ENCODE data around the gene OAS2.

OAS2 gene
- 72.3 to 129 (median 102) reads per million in 3 experiments for total RNA-seq

- DNase-seq = peak; percentile 86
Observed at GRCh38 chr12:112978163-112979040, at the start of gene OAS2. TSS of gene OAS2 (plus strand) at chr12:112978519. CDS start at chr12:112978609, 90 bp downstream.

- DNase-seq = no peak
Observed at GRCh38 chr12:112928978-112929377, 49.3 kb upstream of the OAS2 start.

GRCh38 chr12:112929715-112930114 is 48.6 kb upstream of the OAS2 start:
- no peak for DNase-seq

GRCh38 chr12:112930350-112930749 is 48.0 kb upstream of the OAS2 start:
- no peak for DNase-seq

- DNase-seq = no peak
Observed at GRCh38 chr12:112932485-112933128, 45.7 kb upstream of the OAS2 start.

GRCh38 chr12:112933129-112933505 is 45.2 kb upstream of the OAS2 start:
- DNase-seq = no peak

GRCh38 chr12:112936264-112936663 is 42.1 kb upstream of the OAS2 start:
- DNase-seq = no peak

- DNase-seq = no peak
Observed at GRCh38 chr12:112936927-112937326, 41.4 kb upstream of the OAS2 start.

- DNase-seq = peak; percentile 67
Observed at GRCh38 chr12:112937741-112938719, 40.3 kb upstream of the OAS2 start, which contains the start of gene OAS3. TSS of gene OAS3 (plus strand) at chr12:112938474. CDS start at chr12:112938531, 57 bp downstream.

- no peak for DNase-seq
Observed at GRCh38 chr12:112938751-112939150, 39.6 kb upstream of the OAS2 start.

- DNase-seq = no peak
Observed at GRCh38 chr12:112939761-112940381, 38.4 kb upstream of the OAS2 start.

GRCh38 chr12:112941528-112942335 is 36.6 kb upstream of the OAS2 start:
- DNase-seq = no peak

GRCh38 chr12:112942572-112942971 is 35.7 kb upstream of the OAS2 start:
- no peak for DNase-seq

GRCh38 chr12:112944024-112944690 is 34.2 kb upstream of the OAS2 start:
- no peak for DNase-seq

- DNase-seq = no peak
Observed at GRCh38 chr12:112945515-112945914, 32.8 kb upstream of the OAS2 start.

- DNase-seq = no peak
Observed at GRCh38 chr12:112946236-112947000, 31.9 kb upstream of the OAS2 start.

- DNase-seq = no peak
Observed at GRCh38 chr12:112947314-112947713, 31.0 kb upstream of the OAS2 start.

- DNase-seq = no peak
Observed at GRCh38 chr12:112947761-112948160, 30.6 kb upstream of the OAS2 start.

- DNase-seq = no peak
Observed at GRCh38 chr12:112948806-112949205, 29.5 kb upstream of the OAS2 start.

- DNase-seq = no peak
Observed at GRCh38 chr12:112950701-112951100, 27.6 kb upstream of the OAS2 start.

Data from central memory CD4-positive, alpha-beta T cell (primary cell).